OCI-LY1 (cell line): ENCODE data around the gene TCN2.

Experiments
- H2AFZ ChIP-seq: fragments of 200-600 bp; sonication (generic), shearing (Covaris generic); 2 replicates; pipeline ENCODE4 v1.6.0; 2014; ENCODE audit warnings: antibody characterized with exemption, mild to moderate bottlenecking, low read length
- H3F3A ChIP-seq: fragments of 200-600 bp; sonication (generic), shearing (Covaris generic); 2 replicates; pipeline ENCODE4 v1.6.0; 2014; ENCODE audit warnings: mild to moderate bottlenecking, antibody characterized with exemption, low read length, moderate library complexity; ENCODE audit not compliant: insufficient read depth
- H3K27ac ChIP-seq: fragments of 200-600 bp; sonication (generic); 2 replicates; pipeline ENCODE4 v1.5.1; 2014; ENCODE audit warnings: low read length, mixed run types, mild to moderate bottlenecking, low read depth; ENCODE audit not compliant: poor library complexity, severe bottlenecking
- H3K27me3 ChIP-seq: fragments of 200-600 bp; sonication (generic); 2 replicates; pipeline ENCODE4 v1.6.0; 2014; ENCODE audit warnings: antibody characterized with exemption, mild to moderate bottlenecking, low read length, moderate library complexity; ENCODE audit not compliant: insufficient read depth
- H3K36me3 ChIP-seq: fragments of 200-600 bp; sonication (generic); 2 replicates; pipeline ENCODE4 v1.6.1; 2014; ENCODE audit warnings: mild to moderate bottlenecking, antibody characterized with exemption, low read length, moderate library complexity, mixed read lengths; ENCODE audit not compliant: insufficient read depth
- H3K4me1 ChIP-seq: fragments of 200-600 bp; sonication (generic); 2 replicates; pipeline ENCODE4 v1.5.1; 2014; ENCODE audit warnings: mild to moderate bottlenecking, low read length, moderate library complexity; ENCODE audit not compliant: insufficient read depth, severe bottlenecking
- H3K4me2 ChIP-seq: fragments of 200-600 bp; sonication (generic), shearing (Covaris generic); 2 replicates; pipeline ENCODE4 v1.6.1; 2014; ENCODE audit warnings: low read length
- H3K4me3 ChIP-seq: fragments of 200-600 bp; sonication (generic); 2 replicates; pipeline ENCODE4 v1.5.1; 2014; ENCODE audit warnings: low read length, low read depth, mild to moderate bottlenecking, mixed read lengths; ENCODE audit not compliant: poor library complexity, severe bottlenecking
- H3K79me2 ChIP-seq: fragments of 200-600 bp; shearing (Covaris generic); 2 replicates; pipeline ENCODE4 v1.6.1; 2016; ENCODE audit warnings: mixed run types, low read length, mixed read lengths; ENCODE audit not compliant: insufficient read depth
- H3K9ac ChIP-seq: fragments of 200-600 bp; sonication (generic), shearing (Covaris generic); 2 replicates; pipeline ENCODE4 v1.6.1; 2014; ENCODE audit warnings: mild to moderate bottlenecking, low read length, mixed read lengths
- H3K9me2 ChIP-seq: fragments of 200-600 bp; sonication (generic), shearing (Covaris generic); 2 replicates; pipeline ENCODE4 v1.6.1; 2014; ENCODE audit warnings: low read depth, mild to moderate bottlenecking, low read length, mixed read lengths
- H3K9me3 ChIP-seq: fragments of 200-600 bp; shearing (Covaris generic); 2 replicates; pipeline ENCODE4 v1.6.1; 2014; ENCODE audit warnings: low read length, mixed read lengths
- H4K20me1 ChIP-seq: fragments of 200-600 bp; sonication (generic), shearing (Covaris generic); 2 replicates; pipeline ENCODE4 v1.6.0; 2016; ENCODE audit warnings: mild to moderate bottlenecking, low read length; ENCODE audit not compliant: insufficient read depth
- CTCF ChIP-seq: fragments of 200-600 bp; sonication (generic), shearing (Covaris generic); IDR thresholded peaks from 2 replicates; pipeline ENCODE4 v1.5.1; 2017; ENCODE audit warnings: mild to moderate bottlenecking, antibody characterized with exemption, low read length, moderate library complexity, mixed read lengths
- EZH2 ChIP-seq: fragments of 200-600 bp; sonication (generic), shearing (Covaris generic); IDR thresholded peaks from 2 replicates; pipeline ENCODE4 v1.8.0; 2017; ENCODE audit warnings: borderline replicate concordance, mixed run types, mild to moderate bottlenecking, antibody characterized with exemption, low read length, moderate library complexity, mixed read lengths

The TCN2 gene

DNA sequence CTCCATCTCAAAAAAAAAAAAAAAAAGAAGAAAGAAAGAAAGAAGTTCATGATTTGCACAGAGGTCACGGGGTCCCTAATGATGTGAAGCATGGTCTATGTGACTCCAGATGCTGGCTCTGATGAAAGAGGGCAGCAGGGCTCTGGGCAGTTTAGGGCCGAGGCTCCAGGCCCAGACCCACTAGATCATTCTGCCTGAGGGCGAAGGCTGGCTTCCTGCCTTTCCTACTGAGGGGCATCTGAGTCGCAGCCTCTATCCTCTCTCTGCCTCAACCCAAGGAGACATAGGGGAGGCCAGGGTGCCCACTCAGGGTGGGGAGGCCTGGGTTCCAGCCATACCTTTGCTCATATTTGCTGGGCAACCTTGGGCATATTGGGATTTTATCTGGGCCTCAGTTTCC is 33.4 kb downstream of the TCN2 start:
- Histone ChIP-seq H3K36me3 (no peaks in the 10 kb centered on the region), H4K20me1 (no peaks in the 10 kb centered on the region), H3K4me3 (no peak overlapping the region), H3K9ac (no peak overlapping the region), H3K9me3 (no peaks in the 10 kb centered on the region), H3K27ac (no peak overlapping the region), H3K4me2 (no peak overlapping the region), H3F3A (no peaks in the 10 kb centered on the region), H3K79me2 (no peaks in the 10 kb centered on the region), H3K27me3 (0 out of 2 replicates have a peak, but pooled peaks cover 5% of the 10 kb centered on the region), H2AFZ (no peak overlapping the region), H3K9me2 (no peaks in the 10 kb centered on the region), H3K4me1 (peaks cover 16% of the 10 kb centered on the region)
- TF ChIP-seq CTCF (no peak), EZH2 (no peak)

- TF ChIP-seq EZH2 (no peak), CTCF (no peak)
- Histone ChIP-seq H3K27ac (no peak overlapping the region), H3K4me3 (no peak overlapping the region), H3K4me2 (no peak overlapping the region), H3K27me3 (0 out of 2 replicates have a peak, but pooled peaks cover 5% of the 10 kb centered on the region), H3K79me2 (no peaks in the 10 kb centered on the region), H4K20me1 (no peaks in the 10 kb centered on the region), H3K9ac (no peak overlapping the region), H3K4me1 (peaks cover 12% of the 10 kb centered on the region), H3K9me3 (no peaks in the 10 kb centered on the region), H2AFZ (no peak overlapping the region), H3K9me2 (no peaks in the 10 kb centered on the region), H3F3A (no peaks in the 10 kb centered on the region), H3K36me3 (no peaks in the 10 kb centered on the region)
Observed at GRCh38 chr22:30640839-30641430, 34.0 kb downstream of the TCN2 start.

- Histone ChIP-seq H4K20me1 (no peaks in the 10 kb centered on the region), H3K27ac (no peak overlapping the region), H3K9me3 (no peaks in the 10 kb centered on the region), H3K27me3 (0 out of 2 replicates have a peak, but pooled peaks cover 8% of the 10 kb centered on the region), H3K4me2 (no peak overlapping the region), H2AFZ (no peak overlapping the region), H3K36me3 (no peaks in the 10 kb centered on the region), H3K4me1 (no peaks in the 10 kb centered on the region), H3K9me2 (no peaks in the 10 kb centered on the region), H3K79me2 (no peaks in the 10 kb centered on the region), H3K4me3 (no peak overlapping the region), H3K9ac (no peak overlapping the region), H3F3A (no peaks in the 10 kb centered on the region)
- TF ChIP-seq CTCF (no peak), EZH2 (no peak)
Observed at GRCh38 chr22:30643055-30643875, 36.3 kb downstream of the TCN2 start.
